Measurements from ENCODE around the gene NEIL1. TPM values are rescaled to one million over a fixed set of nuclear protein-coding genes. Genes with fewer than 3 reads are reported as not detected.

The NEIL1 gene
- total RNA-seq, 1 experiment from 2014 or later: 41.4 TPM

DNA sequence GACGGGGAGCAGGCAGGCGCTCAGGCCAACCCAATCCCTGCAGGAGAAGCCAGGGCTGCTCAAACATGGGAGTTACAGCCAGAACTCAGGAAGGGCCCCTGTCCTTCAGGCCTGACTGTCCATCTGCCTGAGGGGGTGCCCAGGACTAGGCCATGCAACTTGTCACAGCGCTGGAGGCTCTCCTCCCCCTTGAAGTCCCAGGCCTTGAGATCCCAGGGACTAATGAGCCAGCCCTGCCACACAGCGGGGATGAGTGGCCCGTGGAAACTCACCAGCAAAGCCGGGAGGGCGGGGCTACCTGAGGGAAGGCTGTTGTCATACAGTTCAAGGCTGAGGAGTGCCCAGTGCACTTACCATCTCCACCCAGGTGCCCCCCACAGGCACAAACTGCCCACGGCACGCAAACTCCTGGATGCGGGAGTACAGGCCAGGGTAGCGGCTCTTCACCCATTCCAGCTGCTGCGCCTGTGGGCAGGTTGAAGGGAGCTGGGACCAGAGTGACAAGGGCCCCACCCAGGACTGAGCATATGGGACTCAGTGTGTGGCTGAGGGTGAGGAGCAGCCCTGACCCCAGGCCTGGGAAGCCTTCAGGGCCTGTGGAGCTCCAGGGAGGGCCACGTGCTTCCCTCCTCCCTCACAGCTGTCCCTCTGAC is 15.3 kb downstream of the NEIL1 start:
- H3K9ac ChIP-seq (ENCODE audit: low read length): no peak overlapping the region
- ATAC-seq: 0 out of 2 replicates have a peak, but pooled peaks have one; percentile 9

More for the DNA sequence above, 15.3 kb downstream of the NEIL1 start:
- BruUV-seq (replicated peaks): no TSS peak
- Histone ChIP-seq H3K27ac (ENCODE audit: low read depth, low read length) (no peak overlapping the region), H3K27me3 (ENCODE audit: insufficient read depth, low read length) (no peaks in the 10 kb centered on the region), H3K4me2 (ENCODE audit: low read length) (no peak overlapping the region), H3K79me2 (ENCODE audit: insufficient read depth, low read length) (no peaks in the 10 kb centered on the region; the same call in 1 of the 2 replicates), H2AFZ (ENCODE audit: low read depth, low read length, poor library complexity, severe bottlenecking) (no peak overlapping the region), H3K4me3 (replicated peaks in 1 of 2; ENCODE audit: low read depth in 1 of 2, low read length in 2 of 2) (no peak overlapping the region), H3K9me2 (ENCODE audit: insufficient read depth) (no peaks in the 10 kb centered on the region), H3K36me3 (ENCODE audit: control insufficient read depth in 1 of 2, insufficient read depth in 2 of 2, low read length in 2 of 2) (peaks cover 4 to 19% of the 10 kb centered on the region in 2 experiments; a peak in 2 of 4 replicates), H3K9me3 (ENCODE audit: control insufficient read depth in 1 of 2, insufficient read depth in 1 of 2, low read depth in 1 of 2, low read length in 2 of 2) (no peaks in the 10 kb centered on the region), H3K4me1 (ENCODE audit: control insufficient read depth in 1 of 2, insufficient read depth in 2 of 2, low read length in 2 of 2) (peaks cover under 1 to 3% of the 10 kb centered on the region in 2 experiments; a peak in 3 of 4 replicates), H4K20me1 (ENCODE audit: insufficient read depth) (no peaks in the 10 kb centered on the region)
- ChIA-PET CTCF (no interaction called here), RAD21 (ENCODE audit: low non-redundant PET in 1 of 2, low total read pairs in 2 of 2, uncharacterized antibody in 2 of 2, unreplicated experiment in 2 of 2) (no interaction called here), POLR2A (no interaction called here)
- DNase-seq (ENCODE audit: low read depth, low spot score): no peak
- intact Hi-C loops (cut with micrococcal nuclease): no loop called here
- no peak for TF ChIP-seq POLR2AphosphoS5 (IDR thresholded peaks at IDR 0.05; ENCODE audit: low read depth, low read length)
- TF ChIP-seq TCF7L2 (IDR thresholded peaks at IDR 0.05; ENCODE audit: borderline replicate concordance, extremely low read depth, insufficient read depth, insufficient read length): no peak
- no peak for TF ChIP-seq ZNF274 (IDR thresholded peaks at IDR 0.05; ENCODE audit: low read depth, low read length)
- no peak for TF ChIP-seq JUND (IDR thresholded peaks at IDR 0.05)
- TF ChIP-seq SRF (IDR thresholded peaks at IDR 0.05; ENCODE audit: low read depth): no peak
- TF ChIP-seq POLR2A (IDR thresholded peaks at IDR 0.05; ENCODE audit: borderline replicate concordance, extremely low read depth, insufficient read depth, insufficient read length): no peak
- TF ChIP-seq, protein P1, sequence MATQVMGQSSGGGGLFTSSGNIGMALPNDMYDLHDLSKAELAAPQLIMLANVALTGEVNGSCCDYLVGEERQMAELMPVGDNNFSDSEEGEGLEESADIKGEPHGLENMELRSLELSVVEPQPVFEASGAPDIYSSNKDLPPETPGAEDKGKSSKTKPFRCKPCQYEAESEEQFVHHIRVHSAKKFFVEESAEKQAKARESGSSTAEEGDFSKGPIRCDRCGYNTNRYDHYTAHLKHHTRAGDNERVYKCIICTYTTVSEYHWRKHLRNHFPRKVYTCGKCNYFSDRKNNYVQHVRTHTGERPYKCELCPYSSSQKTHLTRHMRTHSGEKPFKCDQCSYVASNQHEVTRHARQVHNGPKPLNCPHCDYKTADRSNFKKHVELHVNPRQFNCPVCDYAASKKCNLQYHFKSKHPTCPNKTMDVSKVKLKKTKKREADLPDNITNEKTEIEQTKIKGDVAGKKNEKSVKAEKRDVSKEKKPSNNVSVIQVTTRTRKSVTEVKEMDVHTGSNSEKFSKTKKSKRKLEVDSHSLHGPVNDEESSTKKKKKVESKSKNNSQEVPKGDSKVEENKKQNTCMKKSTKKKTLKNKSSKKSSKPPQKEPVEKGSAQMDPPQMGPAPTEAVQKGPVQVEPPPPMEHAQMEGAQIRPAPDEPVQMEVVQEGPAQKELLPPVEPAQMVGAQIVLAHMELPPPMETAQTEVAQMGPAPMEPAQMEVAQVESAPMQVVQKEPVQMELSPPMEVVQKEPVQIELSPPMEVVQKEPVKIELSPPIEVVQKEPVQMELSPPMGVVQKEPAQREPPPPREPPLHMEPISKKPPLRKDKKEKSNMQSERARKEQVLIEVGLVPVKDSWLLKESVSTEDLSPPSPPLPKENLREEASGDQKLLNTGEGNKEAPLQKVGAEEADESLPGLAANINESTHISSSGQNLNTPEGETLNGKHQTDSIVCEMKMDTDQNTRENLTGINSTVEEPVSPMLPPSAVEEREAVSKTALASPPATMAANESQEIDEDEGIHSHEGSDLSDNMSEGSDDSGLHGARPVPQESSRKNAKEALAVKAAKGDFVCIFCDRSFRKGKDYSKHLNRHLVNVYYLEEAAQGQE (IDR thresholded peaks at IDR 0.05; ENCODE audit: low read depth): no peak
- TF ChIP-seq, protein P2, sequence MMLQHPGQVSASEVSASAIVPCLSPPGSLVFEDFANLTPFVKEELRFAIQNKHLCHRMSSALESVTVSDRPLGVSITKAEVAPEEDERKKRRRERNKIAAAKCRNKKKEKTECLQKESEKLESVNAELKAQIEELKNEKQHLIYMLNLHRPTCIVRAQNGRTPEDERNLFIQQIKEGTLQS (IDR thresholded peaks at IDR 0.05): no peak
- no peak for TF ChIP-seq ELF1 (IDR thresholded peaks at IDR 0.05; ENCODE audit: borderline replicate concordance, low read depth)
- no peak for TF ChIP-seq CEBPB (IDR thresholded peaks at IDR 0.05; ENCODE audit: low read depth)
- TF ChIP-seq, protein P3, sequence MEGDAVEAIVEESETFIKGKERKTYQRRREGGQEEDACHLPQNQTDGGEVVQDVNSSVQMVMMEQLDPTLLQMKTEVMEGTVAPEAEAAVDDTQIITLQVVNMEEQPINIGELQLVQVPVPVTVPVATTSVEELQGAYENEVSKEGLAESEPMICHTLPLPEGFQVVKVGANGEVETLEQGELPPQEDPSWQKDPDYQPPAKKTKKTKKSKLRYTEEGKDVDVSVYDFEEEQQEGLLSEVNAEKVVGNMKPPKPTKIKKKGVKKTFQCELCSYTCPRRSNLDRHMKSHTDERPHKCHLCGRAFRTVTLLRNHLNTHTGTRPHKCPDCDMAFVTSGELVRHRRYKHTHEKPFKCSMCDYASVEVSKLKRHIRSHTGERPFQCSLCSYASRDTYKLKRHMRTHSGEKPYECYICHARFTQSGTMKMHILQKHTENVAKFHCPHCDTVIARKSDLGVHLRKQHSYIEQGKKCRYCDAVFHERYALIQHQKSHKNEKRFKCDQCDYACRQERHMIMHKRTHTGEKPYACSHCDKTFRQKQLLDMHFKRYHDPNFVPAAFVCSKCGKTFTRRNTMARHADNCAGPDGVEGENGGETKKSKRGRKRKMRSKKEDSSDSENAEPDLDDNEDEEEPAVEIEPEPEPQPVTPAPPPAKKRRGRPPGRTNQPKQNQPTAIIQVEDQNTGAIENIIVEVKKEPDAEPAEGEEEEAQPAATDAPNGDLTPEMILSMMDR (IDR thresholded peaks at IDR 0.05 in 2 of 3, conservative IDR thresholded peaks at IDR 0.05 in 1 of 3; ENCODE audit: borderline replicate concordance in 1 of 3, insufficient read depth in 1 of 3, low read depth in 2 of 3, low read length in 2 of 3): no peak
- no peak for TF ChIP-seq ZFX (IDR thresholded peaks at IDR 0.05)
